K562 (cell line): Measurements from ENCODE around the gene ZNF689. TPM values are rescaled to one million over a fixed set of nuclear protein-coding genes. Genes with fewer than 3 reads are reported as not detected.

Source experiments
- HDAC1 ChIP-seq, 2 experiments: fragments of 450-650 bp; IDR thresholded peaks; 2 replicates each; pipeline ENCODE4 v1.6.1; 2016 to 2017; ENCODE audit warnings: inconsistent platforms in 1 of 2, mild to moderate bottlenecking in 1 of 2, moderate library complexity in 1 of 2
- HDGF ChIP-seq: fragments of 450-650 bp; IDR thresholded peaks from 2 replicates; pipeline ENCODE4 v1.6.1; 2016
- HOXB6 ChIP-seq: fragments of 250-450 bp; sonication (Bioruptor Pico); IDR thresholded peaks from 2 replicates; pipeline ENCODE4 v1.5.1; 2022; ENCODE audit warnings: mild to moderate bottlenecking, borderline replicate concordance
- KDM5B ChIP-seq: fragments of 200-600 bp; sonication (generic); IDR thresholded peaks from 2 replicates; pipeline ENCODE4 v1.6.1; 2012; ENCODE audit warnings: low read depth, mild to moderate bottlenecking, moderate library complexity, low read length, control low read depth, inconsistent platforms; ENCODE audit not compliant: insufficient replicate concordance
- MEIS2 ChIP-seq: fragments of 450-650 bp; IDR thresholded peaks from 2 replicates; pipeline ENCODE4 v1.6.1; 2014; ENCODE audit warnings: mild to moderate bottlenecking; ENCODE audit not compliant: partially characterized antibody
- RBBP5 ChIP-seq: fragments of 200-600 bp; sonication (generic); IDR thresholded peaks from 2 replicates; pipeline ENCODE4 v1.6.1; 2012; ENCODE audit warnings: borderline replicate concordance, mild to moderate bottlenecking, low read length, control low read depth, inconsistent platforms; ENCODE audit not compliant: insufficient read depth, poor library complexity, severe bottlenecking
- SMAD4 ChIP-seq: fragments of 250-450 bp; sonication (Bioruptor Pico); conservative IDR thresholded peaks from 2 replicates; pipeline ENCODE4 v1.8.0; 2021; ENCODE audit warnings: inconsistent platforms, mild to moderate bottlenecking, moderate library complexity
- SMC3 ChIP-seq: conservative IDR thresholded peaks from 2 replicates; pipeline ENCODE4 v1.6.1; 2011; ENCODE audit warnings: low read depth, low read length, improper control_type of control experiment; ENCODE audit not compliant: insufficient read depth
- TEAD1 ChIP-seq, 2 experiments: fragments of 450-650 bp in 1 of 2; sonication (generic) in 1 of 2; formaldehyde crosslinking; IDR thresholded peaks; 2 replicates each; pipeline versions ENCODE4 v1.4.0 to v1.8.0; 2020 to 2022; ENCODE audit warnings: mild to moderate bottlenecking in 2 of 2, missing genetic modification reagents in 1 of 2
- ZBTB7A ChIP-seq: IDR thresholded peaks from 2 replicates; pipeline ENCODE4 v1.6.1; 2011; ENCODE audit warnings: low read depth, mild to moderate bottlenecking, low read length, moderate library complexity, borderline replicate concordance; ENCODE audit not compliant: control insufficient read depth
- ZFP1 ChIP-seq: fragments of 450-650 bp; formaldehyde crosslinking; IDR thresholded peaks from 2 replicates; pipeline ENCODE4 v1.4.0; 2020; ENCODE audit warnings: mild to moderate bottlenecking, mixed read lengths
- ZNF3 ChIP-seq: fragments of 250-450 bp; sonication (Bioruptor Pico); IDR thresholded peaks from 2 replicates; pipeline ENCODE4 v1.5.0; 2021; ENCODE audit warnings: mild to moderate bottlenecking, moderate library complexity
- ZNF778 ChIP-seq: fragments of 450-650 bp; formaldehyde crosslinking; IDR thresholded peaks from 2 replicates; pipeline ENCODE4 v1.4.0; 2020; ENCODE audit warnings: mild to moderate bottlenecking, moderate library complexity
- polyA plus RNA-seq, 8 experiments: library from polyadenylated mRNA; depleted of rRNA in 4 of 8; stranded (reverse) in 5 of 8; unstranded in 3 of 8; fragments of >200 nt; fragmentation: Nextera tagmentation in 2 of 8; fragmentation: Illumina TruSeq in 1 of 8; extraction: Ambion mirVana in 2 of 8; extraction: Trizol in 1 of 8; gene quantifications; 2 replicates each; pipeline versions ENCODE4 v1.2.1 to v1.2.3, GENCODE V29; 2011 to 2014; ENCODE audit warnings: inconsistent platforms in 1 of 8, missing spikeins in 1 of 8
- total RNA-seq, 7 experiments: library from RNA; depleted of rRNA in 6 of 7; stranded (reverse); fragments of >200 nt in 6 of 7; fragmentation: Illumina TruSeq in 2 of 7; extraction: Trizol in 2 of 7; gene quantifications; 2 replicates each; pipeline versions ENCODE4 v1.2.1 to v1.2.3, GENCODE V29; 2011 to 2021; ENCODE audit warnings: low replicate concordance in 1 of 7
- TF ChIP-seq, protein P1 (sequence below), 2 experiments: fragments of 450-650 bp; IDR thresholded peaks; 2 replicates each; pipeline ENCODE4 v1.6.1; 2016; ENCODE audit warnings: mild to moderate bottlenecking in 2 of 2, borderline replicate concordance in 1 of 2, low read depth in 1 of 2, moderate library complexity in 1 of 2
- TF ChIP-seq, protein P2 (sequence below): fragments of 250-450 bp; sonication (Bioruptor Pico); IDR thresholded peaks from 2 replicates; pipeline ENCODE4 v1.4.0; 2020; ENCODE audit warnings: mild to moderate bottlenecking, moderate library complexity

The ZNF689 gene
- total and polyA plus RNA-seq, 9 of the 15 experiments (the other 6 are each of a cell fraction or from before 2014, with no cell fraction given), result 5.4 to 15.4 (median 10.8) TPM

DNA sequence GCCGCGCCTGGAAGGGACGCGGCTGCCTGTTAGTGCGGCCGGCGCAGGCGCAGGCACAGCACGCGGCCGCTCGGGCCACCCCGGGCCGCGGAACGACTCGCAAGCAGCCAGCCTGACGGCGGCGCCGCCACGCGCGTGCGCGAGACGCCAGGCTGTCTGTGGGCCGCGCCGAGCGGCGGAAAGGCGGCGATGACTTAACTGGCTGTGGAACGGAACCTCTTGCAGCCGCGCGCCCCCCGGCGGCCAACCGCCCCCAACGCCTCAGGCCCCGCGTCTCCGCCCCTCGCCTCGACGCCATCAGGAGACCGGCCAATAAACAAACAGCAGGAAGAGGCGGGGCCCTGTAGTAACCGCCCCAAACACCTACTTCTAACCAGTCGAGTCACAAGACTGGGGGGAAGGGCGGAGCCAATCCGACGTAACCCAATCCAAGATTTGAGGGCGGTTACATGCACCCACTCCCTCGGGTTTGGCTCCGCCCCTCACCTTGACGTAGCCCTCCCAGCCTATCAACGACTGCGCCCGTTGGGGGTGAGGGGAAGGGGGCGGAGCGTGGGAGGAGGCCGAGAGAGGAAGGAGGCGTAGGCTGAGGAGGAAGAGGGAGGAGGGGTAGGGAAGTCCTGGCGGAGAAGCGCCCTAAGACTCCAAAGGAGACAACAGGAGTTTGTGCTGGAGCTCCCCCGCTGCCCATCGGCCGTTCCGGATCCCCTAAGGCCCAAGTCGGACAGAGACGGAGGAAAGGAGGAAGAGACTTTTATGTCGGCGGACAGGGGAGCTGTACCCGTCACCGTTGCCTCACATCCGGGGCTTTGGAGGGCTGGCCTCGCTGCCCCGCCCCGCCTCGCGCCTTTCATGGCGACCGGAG is 47.9 kb upstream of the ZNF689 start, which contains the start of gene FBRS (continued):
- TF ChIP-seq, protein P1, sequence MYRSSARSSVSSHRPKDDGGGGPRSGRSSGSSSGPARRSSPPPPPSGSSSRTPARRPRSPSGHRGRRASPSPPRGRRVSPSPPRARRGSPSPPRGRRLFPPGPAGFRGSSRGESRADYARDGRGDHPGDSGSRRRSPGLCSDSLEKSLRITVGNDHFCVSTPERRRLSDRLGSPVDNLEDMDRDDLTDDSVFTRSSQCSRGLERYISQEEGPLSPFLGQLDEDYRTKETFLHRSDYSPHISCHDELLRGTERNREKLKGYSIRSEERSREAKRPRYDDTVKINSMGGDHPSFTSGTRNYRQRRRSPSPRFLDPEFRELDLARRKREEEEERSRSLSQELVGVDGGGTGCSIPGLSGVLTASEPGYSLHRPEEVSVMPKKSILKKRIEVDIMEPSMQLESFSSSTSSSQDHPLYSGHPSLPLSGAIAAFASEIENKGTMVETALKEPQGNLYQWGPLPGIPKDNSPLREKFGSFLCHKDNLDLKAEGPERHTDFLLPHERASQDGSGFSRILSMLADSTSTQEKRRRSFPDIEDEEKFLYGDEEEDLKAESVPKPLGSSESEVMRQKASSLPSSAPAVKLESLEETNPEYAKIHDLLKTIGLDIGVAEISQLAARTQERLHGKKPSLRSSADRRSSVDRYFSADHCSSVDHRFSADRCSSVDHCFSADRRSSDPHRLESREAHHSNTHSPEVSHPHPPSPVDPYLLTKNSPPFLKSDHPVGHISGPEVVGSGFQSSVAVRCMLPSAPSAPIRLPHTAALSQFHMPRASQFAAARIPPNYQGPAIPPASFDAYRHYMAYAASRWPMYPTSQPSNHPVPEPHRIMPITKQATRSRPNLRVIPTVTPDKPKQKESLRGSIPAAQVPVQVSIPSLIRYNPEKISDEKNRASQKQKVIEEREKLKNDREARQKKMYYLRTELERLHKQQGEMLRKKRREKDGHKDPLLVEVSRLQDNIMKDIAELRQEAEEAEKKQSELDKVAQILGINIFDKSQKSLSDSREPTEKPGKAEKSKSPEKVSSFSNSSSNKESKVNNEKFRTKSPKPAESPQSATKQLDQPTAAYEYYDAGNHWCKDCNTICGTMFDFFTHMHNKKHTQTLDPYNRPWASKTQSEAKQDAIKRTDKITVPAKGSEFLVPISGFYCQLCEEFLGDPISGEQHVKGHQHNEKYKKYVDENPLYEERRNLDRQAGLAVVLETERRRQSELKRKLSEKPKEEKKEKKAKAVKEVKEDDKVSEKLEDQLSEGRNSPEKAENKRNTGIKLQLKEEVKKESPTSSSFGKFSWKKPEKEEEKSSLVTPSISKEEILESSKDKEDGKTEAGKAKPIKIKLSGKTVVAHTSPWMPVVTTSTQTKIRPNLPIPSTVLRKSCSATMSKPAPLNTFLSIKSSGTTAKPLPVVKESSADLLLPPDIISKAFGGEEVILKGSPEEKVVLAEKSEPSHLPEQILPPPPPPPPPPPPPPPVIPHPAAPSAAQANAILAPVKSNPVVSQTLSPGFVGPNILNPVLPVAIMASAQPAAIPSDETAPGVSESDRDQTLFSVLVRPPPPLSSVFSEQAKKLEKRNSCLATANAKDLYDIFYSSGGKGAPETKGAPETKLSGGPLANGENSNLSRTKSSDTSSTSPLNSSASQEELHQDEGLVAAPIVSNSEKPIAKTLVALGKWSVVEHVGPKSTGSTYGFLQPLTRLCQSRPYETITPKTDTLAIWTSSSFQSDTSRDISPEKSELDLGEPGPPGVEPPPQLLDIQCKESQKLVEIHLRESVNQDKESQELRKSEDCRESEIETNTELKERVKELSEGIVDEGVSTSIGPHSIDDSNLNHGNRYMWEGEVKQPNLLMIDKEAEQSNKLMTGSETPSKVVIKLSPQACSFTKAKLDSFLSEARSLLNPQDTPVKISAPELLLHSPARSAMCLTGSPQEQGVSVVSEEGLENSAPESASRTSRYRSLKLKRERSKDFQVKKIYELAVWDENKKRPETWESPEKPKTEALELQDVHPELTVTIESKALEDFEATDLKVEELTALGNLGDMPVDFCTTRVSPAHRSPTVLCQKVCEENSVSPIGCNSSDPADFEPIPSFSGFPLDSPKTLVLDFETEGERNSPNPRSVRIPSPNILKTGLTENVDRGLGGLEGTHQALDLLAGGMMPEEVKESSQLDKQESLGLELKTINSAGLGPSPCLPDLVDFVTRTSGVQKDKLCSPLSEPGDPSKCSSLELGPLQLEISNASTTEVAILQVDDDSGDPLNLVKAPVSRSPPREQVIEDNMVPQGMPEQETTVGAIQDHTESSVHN (IDR thresholded peaks at IDR 0.05; ENCODE audit: borderline replicate concordance in 1 of 2, low read depth in 1 of 2), result no peak
- TF ChIP-seq HDGF (peak; percentile 96), MEIS2 (peak; percentile 94), HDAC1 (IDR thresholded peaks at IDR 0.05) (peak in 1 of 2 experiments; percentile 34; a peak in 2 of 4 replicates), SMC3 (peak; percentile 69), ZBTB7A (peak; percentile 47; the same call in 1 of the 2 replicates), RBBP5 (no peak), TEAD1 (CRISPR knock-in tag; IDR thresholded peaks at IDR 0.05) (peak in 1 of 2 experiments; percentile 18; a peak in 1 of 4 replicates), ZNF778 (CRISPR knock-in tag) (no peak), SMAD4 (CRISPR knock-in tag) (peak; percentile 100), HOXB6 (CRISPR knock-in tag) (no peak), ZFP1 (no peak), ZNF3 (CRISPR knock-in tag) (no peak), KDM5B (peak; percentile 60)
- TF ChIP-seq, protein P2, sequence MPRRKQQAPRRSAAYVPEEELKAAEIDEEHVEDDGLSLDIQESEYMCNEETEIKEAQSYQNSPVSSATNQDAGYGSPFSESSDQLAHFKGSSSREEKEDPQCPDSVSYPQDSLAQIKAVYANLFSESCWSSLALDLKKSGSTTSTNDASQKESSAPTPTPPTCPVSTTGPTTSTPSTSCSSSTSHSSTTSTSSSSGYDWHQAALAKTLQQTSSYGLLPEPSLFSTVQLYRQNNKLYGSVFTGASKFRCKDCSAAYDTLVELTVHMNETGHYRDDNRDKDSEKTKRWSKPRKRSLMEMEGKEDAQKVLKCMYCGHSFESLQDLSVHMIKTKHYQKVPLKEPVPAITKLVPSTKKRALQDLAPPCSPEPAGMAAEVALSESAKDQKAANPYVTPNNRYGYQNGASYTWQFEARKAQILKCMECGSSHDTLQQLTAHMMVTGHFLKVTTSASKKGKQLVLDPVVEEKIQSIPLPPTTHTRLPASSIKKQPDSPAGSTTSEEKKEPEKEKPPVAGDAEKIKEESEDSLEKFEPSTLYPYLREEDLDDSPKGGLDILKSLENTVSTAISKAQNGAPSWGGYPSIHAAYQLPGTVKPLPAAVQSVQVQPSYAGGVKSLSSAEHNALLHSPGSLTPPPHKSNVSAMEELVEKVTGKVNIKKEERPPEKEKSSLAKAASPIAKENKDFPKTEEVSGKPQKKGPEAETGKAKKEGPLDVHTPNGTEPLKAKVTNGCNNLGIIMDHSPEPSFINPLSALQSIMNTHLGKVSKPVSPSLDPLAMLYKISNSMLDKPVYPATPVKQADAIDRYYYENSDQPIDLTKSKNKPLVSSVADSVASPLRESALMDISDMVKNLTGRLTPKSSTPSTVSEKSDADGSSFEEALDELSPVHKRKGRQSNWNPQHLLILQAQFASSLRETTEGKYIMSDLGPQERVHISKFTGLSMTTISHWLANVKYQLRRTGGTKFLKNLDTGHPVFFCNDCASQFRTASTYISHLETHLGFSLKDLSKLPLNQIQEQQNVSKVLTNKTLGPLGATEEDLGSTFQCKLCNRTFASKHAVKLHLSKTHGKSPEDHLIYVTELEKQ, result no peak
